ENCODE results near the gene SERPINA3.

The SERPINA3 gene

DNA sequence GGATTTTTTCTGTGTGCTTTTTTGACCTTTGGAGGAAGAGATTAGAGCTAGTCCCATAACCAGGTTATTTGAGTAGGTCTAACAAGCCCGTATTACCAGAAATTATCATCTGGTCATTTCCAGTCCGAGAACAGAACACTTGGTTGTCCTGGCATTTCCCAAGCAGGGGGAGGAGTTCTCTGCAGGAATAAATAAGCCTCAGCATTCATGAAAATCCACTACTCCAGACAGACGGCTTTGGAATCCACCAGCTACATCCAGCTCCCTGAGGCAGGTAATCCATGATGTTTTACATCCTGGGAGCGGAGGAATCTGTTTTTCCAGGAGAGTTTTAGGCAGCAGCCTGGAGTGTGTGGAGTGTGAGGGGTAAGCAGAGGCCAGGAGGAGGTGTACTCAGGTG is at the start of gene SERPINA3:
Gene SERPINA3 (plus strand): TSS at position 218 of the 400 bp plus-strand sequence. CDS start 2,051 bp downstream, outside the sequence.
- TF ChIP-seq, protein P1, sequence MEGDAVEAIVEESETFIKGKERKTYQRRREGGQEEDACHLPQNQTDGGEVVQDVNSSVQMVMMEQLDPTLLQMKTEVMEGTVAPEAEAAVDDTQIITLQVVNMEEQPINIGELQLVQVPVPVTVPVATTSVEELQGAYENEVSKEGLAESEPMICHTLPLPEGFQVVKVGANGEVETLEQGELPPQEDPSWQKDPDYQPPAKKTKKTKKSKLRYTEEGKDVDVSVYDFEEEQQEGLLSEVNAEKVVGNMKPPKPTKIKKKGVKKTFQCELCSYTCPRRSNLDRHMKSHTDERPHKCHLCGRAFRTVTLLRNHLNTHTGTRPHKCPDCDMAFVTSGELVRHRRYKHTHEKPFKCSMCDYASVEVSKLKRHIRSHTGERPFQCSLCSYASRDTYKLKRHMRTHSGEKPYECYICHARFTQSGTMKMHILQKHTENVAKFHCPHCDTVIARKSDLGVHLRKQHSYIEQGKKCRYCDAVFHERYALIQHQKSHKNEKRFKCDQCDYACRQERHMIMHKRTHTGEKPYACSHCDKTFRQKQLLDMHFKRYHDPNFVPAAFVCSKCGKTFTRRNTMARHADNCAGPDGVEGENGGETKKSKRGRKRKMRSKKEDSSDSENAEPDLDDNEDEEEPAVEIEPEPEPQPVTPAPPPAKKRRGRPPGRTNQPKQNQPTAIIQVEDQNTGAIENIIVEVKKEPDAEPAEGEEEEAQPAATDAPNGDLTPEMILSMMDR (IDR thresholded peaks at IDR 0.05; ENCODE audit: insufficient read depth, low read depth, low read length, missing control alignments): no peak
- H3K4me3 ChIP-seq (ENCODE audit: low read length): no peak within 1 kb of the TSS
- no peak for DNase-seq (ENCODE audit: low read depth)

DNA sequence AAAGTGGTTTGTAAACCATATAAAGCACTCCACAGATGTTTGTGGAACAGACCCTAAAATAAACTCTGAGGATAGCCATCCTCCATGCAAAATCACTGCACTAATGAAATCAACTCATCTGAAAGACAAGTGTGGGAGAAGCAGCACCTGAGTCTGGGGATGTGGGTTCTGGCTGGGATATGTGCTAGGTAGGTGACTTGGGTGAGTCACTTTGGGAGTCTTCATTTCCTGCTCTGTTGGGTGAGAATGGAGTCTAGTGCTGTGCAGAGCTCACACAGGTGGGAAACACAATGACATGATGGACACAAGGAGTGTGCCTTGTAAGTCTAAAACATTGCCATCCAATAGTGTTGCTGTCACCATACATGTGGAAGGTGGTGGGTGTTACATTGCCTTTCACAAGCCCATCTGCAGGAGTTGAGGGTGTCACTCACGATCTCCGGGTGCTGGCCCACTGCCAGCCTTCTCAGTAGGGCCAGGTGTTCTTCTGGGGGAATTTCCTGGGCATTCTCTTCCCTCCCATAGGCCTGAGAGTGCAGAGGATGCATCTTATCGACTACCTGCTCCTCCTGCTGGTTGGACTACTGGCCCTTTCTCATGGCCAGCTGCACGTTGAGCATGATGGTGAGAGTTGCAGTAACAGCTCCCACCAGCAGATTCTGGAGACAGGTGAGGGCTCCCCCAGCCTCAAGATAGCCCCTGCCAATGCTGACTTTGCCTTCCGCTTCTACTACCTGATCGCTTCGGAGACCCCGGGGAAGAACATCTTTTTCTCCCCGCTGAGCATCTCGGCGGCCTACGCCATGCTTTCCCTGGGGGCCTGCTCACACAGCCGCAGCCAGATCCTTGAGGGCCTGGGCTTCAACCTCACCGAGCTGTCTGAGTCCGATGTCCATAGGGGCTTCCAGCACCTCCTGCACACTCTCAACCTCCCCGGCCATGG is 49.0 kb upstream of the SERPINA3 start:
- H3K4me3 ChIP-seq (ENCODE audit: low read length): no peak overlapping the region
- no peak for DNase-seq (ENCODE audit: low read depth)
- TF ChIP-seq, protein P1 (IDR thresholded peaks at IDR 0.05; ENCODE audit: insufficient read depth, low read depth, low read length, missing control alignments): no peak

DNA sequence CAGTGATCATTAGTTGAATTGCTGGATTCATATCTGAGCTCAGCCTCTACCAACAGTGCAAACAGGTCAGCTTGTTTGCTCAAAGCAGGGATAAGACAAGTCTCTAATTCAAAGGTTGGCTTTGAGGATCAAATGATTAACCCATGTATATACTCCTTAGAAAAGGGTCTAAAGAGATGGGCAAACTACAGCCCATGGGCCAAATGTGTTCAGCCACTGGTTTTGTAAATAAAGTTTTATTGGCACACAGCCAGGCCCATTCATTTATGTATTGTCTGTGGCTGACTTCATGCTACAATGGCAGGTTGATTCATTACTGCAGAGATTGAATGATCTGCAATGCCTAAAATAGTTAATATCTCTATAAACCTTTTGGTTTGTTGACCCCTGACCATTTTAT is 47.8 kb upstream of the SERPINA3 start:
- no peak for DNase-seq (ENCODE audit: low read depth)
- no peak overlapping the region for H3K4me3 ChIP-seq (ENCODE audit: low read length)
- TF ChIP-seq, protein P1 (IDR thresholded peaks at IDR 0.05; ENCODE audit: insufficient read depth, low read depth, low read length, missing control alignments): no peak

DNA sequence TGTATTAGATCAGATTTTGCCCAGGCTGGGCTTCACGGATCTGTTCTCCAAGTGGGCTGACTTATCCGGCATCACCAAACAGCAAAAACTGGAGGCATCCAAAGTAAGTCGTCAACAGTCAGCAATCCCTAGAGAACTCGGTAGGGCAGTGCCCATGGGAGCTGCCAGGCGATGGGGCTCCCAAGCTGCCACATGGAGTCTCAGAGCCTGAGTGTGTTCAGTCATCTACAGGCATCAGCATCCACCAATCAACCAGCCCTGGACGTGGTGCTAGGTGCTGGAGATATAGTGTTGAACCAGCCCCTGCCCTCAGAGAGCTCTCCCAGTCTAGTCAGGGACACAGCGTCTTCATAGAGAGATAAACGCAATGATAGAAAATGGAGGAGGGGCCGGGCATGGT is 44.0 kb upstream of the SERPINA3 start:
- TF ChIP-seq, protein P1 (IDR thresholded peaks at IDR 0.05; ENCODE audit: insufficient read depth, low read depth, low read length, missing control alignments): no peak
- no peak overlapping the region for H3K4me3 ChIP-seq (ENCODE audit: low read length)
- DNase-seq (ENCODE audit: low read depth): no peak

DNA sequence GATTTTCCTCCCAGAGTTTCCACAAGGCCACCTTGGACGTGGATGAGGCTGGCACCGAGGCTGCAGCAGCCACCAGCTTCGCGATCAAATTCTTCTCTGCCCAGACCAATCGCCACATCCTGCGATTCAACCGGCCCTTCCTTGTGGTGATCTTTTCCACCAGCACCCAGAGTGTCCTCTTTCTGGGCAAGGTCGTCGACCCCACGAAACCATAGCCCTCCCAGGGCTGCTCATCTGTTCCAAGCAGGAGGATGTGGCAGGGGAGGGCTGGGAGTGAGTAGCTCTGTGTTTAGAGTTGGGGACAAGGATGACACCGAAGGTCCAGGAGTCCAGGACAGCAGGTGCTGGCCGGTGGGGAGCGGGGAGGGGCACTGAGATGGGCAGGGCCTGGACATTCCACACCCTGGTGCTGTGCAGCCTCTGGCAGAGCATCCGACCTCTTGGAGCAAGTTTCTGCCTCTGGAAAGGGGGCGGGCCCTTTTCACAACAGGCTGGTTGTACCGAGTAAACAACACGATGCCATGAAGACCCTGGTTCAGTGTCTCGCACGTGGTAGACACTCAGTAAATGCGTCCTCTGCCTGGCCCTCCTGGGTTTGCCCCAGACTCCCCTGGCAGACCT is 42.7 kb upstream of the SERPINA3 start:
- H3K4me3 ChIP-seq (ENCODE audit: low read length): no peak overlapping the region
- no peak for DNase-seq (ENCODE audit: low read depth)
- TF ChIP-seq, protein P1 (IDR thresholded peaks at IDR 0.05; ENCODE audit: insufficient read depth, low read depth, low read length, missing control alignments): no peak

DNA sequence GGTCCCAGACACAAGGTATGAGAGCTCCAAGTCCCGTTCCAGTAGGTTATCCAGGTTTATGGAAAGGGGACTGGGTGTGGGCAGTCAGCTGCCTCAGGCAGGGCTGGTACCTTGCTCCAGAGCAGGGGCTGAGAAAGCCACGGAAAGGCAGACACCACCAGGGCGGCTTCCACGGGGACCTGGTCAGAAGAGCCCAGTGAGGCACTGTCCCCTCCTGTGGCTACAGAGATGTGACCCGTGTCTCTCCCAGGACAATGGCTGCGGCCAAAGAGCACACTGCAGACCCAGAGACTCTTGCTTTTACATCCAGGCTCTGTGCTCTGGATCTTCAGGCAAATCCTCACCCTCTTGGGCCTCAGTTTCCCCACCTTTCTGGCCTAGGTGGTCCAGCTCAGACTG is 42.2 kb upstream of the SERPINA3 start:
- TF ChIP-seq, protein P1 (IDR thresholded peaks at IDR 0.05; ENCODE audit: insufficient read depth, low read depth, low read length, missing control alignments): no peak
- DNase-seq (ENCODE audit: low read depth): no peak
- H3K4me3 ChIP-seq (ENCODE audit: low read length): no peak overlapping the region
